ENCODE data around the gene CTNNA3.

GRCh38 chr10:66365686-66366085 lies 1330.3 kb downstream of the CTNNA3 start:
- TF ChIP-seq POLR2AphosphoS5 (IDR thresholded peaks at IDR 0.05) (no peak), CTCF (IDR thresholded peaks at IDR 0.05; ENCODE audit: poor library complexity, severe bottlenecking) (no peak), TAF1 (IDR thresholded peaks at IDR 0.05; ENCODE audit: low read depth) (no peak), EZH2 (IDR thresholded peaks at IDR 0.05; ENCODE audit: borderline replicate concordance, insufficient read depth, low read length, poor library complexity, severe bottlenecking) (no peak), SMC3 (conservative IDR thresholded peaks at IDR 0.05; ENCODE audit: poor library complexity) (no peak), REST (IDR thresholded peaks at IDR 0.05; ENCODE audit: borderline replicate concordance) (no peak), MXI1 (conservative IDR thresholded peaks at IDR 0.05; ENCODE audit: poor library complexity, severe bottlenecking) (no peak), EP300 (conservative IDR thresholded peaks at IDR 0.05; ENCODE audit: poor library complexity, severe bottlenecking) (no peak)
